EH (cell line): ENCODE results near the gene PARD6B.
"Not testable (repeated sequence)": the region's sequence is repeated elsewhere in the genome, so short reads cannot be mapped to it uniquely, and the experiment has no call there.

Experiments
- DNase-seq: peaks from one replicate; pipeline ENCODE4 v3.0.0-alpha.2; 2015; ENCODE audit warnings: low read depth

Gene PARD6B

GRCh38 chr20:50703651-50704438 lies 27.5 kb upstream of the PARD6B start:
- not testable (repeated sequence) for DNase-seq

GRCh38 chr20:50704514-50704913 lies 26.9 kb upstream of the PARD6B start:
- no peak for DNase-seq

GRCh38 chr20:50704971-50705370 lies 26.4 kb upstream of the PARD6B start:
- DNase-seq = peak; percentile 38

GRCh38 chr20:50708845-50709635 lies 22.3 kb upstream of the PARD6B start:
- no peak for DNase-seq

GRCh38 chr20:50709636-50709973 lies 21.8 kb upstream of the PARD6B start:
- DNase-seq = no peak

- peak; percentile 47 for DNase-seq
These were observed 20.8 kb upstream of the PARD6B start for GRCh38 chr20:50710492-50711063.

- DNase-seq = no peak
These were observed 20.1 kb upstream of the PARD6B start for GRCh38 chr20:50711113-50711825.

GRCh38 chr20:50712771-50713656 lies 18.4 kb upstream of the PARD6B start:
- DNase-seq = no peak

- peak; percentile 52 for DNase-seq
These were observed 17.7 kb upstream of the PARD6B start for GRCh38 chr20:50713657-50714101.

GRCh38 chr20:50714426-50714825 lies 17.0 kb upstream of the PARD6B start:
- DNase-seq = not testable (repeated sequence)

GRCh38 chr20:50715694-50716093 lies 15.7 kb upstream of the PARD6B start:
- DNase-seq = no peak

GRCh38 chr20:50716518-50716917 lies 14.9 kb upstream of the PARD6B start:
- DNase-seq = no peak

GRCh38 chr20:50717312-50717711 lies 14.1 kb upstream of the PARD6B start:
- no peak for DNase-seq

- no peak for DNase-seq
These were observed 13.2 kb upstream of the PARD6B start for GRCh38 chr20:50717974-50718761.

GRCh38 chr20:50719328-50719727 lies 12.1 kb upstream of the PARD6B start:
- DNase-seq = no peak

- no peak for DNase-seq
These were observed 11.4 kb upstream of the PARD6B start for GRCh38 chr20:50720026-50720425.

- DNase-seq = no peak
These were observed 10.8 kb upstream of the PARD6B start for GRCh38 chr20:50720582-50720981.

GRCh38 chr20:50721881-50722281 lies 9.5 kb upstream of the PARD6B start:
- peak; percentile 29 for DNase-seq

- no peak for DNase-seq
These were observed 8.8 kb upstream of the PARD6B start for GRCh38 chr20:50722424-50723155.

- DNase-seq = no peak
These were observed 7.7 kb upstream of the PARD6B start for GRCh38 chr20:50723672-50724071.
